Measurements from ENCODE around the gene MYBBP1A. TPM values are rescaled to one million over a fixed set of nuclear protein-coding genes. Genes with fewer than 3 reads are reported as not detected.
A peak's percentile ranks its signal among the peaks of the same experiment; 100 is the strongest.

MYBBP1A gene
- total and polyA plus RNA-seq, 12 donors, result 18.7 to 30.3 (median 23.4) TPM

DNA sequence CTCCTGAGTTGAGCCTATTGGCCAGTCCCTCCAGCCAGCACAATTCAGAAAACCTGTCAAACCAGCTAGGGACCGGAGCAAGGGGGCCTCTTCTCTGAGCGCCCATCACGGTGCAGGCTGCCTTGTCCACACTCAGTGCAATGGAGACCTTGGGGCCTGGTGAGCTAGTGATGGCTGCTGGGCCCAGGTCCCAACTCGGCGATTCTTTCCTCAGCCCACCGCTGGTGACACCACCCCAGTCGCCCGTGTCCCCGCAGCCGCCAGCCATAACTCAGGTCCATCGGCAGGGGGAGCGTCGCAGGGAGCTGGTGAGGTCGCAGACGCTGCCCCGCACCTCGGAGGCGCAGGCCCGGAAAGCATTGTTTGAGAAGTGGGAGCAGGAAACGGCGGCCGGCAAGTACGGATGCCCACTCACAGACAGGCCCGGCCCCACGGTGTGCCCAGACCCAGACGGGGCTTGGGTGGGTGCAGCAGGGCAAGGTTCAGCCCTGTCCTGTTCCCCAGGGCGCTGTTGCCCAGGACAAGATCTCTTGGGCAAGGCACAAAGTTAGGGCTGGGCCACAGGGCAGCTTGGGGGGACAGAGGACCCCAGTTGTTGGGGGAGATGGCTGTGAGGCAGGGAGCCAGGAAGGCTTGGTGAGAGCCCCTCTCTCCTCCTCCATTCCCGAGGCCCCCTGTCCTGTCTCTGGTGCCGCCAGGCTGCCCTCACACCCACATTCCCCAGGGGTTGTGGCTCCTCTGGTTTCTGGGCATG lies 39.9 kb upstream of the MYBBP1A start:
- Histone ChIP-seq H3K27ac (no peak overlapping the region), H3K9me3 (no peaks in the 10 kb centered on the region), H3K4me3 (no peak overlapping the region), H3K4me1 (peaks cover 8 to 52% (median 38%) of the 10 kb centered on the region in 9 donors), H3K36me3 (no peaks in the 10 kb centered on the region), H3K27me3 (no peaks in the 10 kb centered on the region)
- TF ChIP-seq, protein P1, sequence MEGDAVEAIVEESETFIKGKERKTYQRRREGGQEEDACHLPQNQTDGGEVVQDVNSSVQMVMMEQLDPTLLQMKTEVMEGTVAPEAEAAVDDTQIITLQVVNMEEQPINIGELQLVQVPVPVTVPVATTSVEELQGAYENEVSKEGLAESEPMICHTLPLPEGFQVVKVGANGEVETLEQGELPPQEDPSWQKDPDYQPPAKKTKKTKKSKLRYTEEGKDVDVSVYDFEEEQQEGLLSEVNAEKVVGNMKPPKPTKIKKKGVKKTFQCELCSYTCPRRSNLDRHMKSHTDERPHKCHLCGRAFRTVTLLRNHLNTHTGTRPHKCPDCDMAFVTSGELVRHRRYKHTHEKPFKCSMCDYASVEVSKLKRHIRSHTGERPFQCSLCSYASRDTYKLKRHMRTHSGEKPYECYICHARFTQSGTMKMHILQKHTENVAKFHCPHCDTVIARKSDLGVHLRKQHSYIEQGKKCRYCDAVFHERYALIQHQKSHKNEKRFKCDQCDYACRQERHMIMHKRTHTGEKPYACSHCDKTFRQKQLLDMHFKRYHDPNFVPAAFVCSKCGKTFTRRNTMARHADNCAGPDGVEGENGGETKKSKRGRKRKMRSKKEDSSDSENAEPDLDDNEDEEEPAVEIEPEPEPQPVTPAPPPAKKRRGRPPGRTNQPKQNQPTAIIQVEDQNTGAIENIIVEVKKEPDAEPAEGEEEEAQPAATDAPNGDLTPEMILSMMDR (IDR thresholded peaks at IDR 0.05), result peak in 7 of 9 donors; percentile 14 to 45 (median 37)
- no peak for ATAC-seq
- DNase-seq, result no peak
- WGBS, 2 donors, result 56 to 63% methylated on average over 29 of the region's 29 CpGs
- intact Hi-C loops (cut with DNase I), result no loop called here

DNA sequence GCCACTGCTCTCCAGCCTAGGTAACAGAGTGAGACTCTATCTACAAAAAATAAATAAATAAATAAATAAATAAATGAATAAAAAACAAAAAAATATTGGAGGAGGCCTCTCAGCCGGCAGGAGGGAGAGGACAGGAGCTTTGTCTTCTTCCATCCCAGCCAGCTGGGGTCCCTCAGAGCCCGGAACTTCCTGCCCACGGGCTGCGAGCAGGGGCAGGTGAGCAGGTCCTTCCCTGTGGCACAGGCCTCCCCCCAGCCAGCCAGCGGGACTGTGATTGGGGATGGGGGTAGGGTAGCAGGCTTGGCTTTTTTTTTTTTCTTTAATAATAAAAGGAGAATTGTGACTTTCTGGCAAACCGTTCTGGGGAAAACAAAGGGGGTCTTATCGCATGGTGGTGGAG lies 39.2 kb upstream of the MYBBP1A start:
- Histone ChIP-seq H3K27ac (no peak overlapping the region), H3K4me1 (peaks cover 5 to 45% (median 32%) of the 10 kb centered on the region in 9 donors), H3K9me3 (no peaks in the 10 kb centered on the region), H3K27me3 (no peaks in the 10 kb centered on the region), H3K36me3 (no peaks in the 10 kb centered on the region), H3K4me3 (no peak overlapping the region)
- WGBS, 2 donors, result 90% methylated on average over 7 of the region's 7 CpGs
- TF ChIP-seq, protein P1 (IDR thresholded peaks at IDR 0.05), result no peak
- ATAC-seq, result no peak
- intact Hi-C loops (cut with DNase I), result no loop called here
- no peak for DNase-seq

DNA sequence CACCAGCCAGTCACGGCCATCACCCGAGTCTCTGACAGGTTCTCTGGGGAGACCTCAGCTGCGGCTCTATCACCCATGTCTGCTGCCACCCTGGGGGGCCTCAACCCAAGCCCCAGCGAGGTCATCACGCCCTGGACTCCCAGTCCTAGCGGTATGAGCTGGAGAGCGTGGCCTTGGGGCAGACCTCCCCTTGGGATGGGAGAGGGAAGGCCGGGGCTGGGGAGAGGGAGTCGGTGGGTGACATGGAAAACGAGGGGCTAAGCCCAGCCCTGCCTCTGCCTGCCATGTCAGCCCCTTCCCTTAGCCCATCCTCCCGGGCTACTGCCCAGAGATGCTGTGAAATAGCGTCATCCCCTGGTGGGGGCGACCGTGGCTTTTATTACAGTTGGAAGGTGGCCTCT lies 37.8 kb upstream of the MYBBP1A start:
- peak overlapping the region in 4 of 10 donors; percentile 2 to 52 (median 29) for H3K27ac ChIP-seq
- DNase-seq (no peak), ATAC-seq (no peak)
- intact Hi-C loops (cut with DNase I), result no loop called here
- H3K4me1 ChIP-seq, result peaks cover 6 to 46% (median 29%) of the 10 kb centered on the region in 9 donors
- 88 to 90% methylated on average over 14 of the region's 14 CpGs for WGBS, 2 donors
- TF ChIP-seq, protein P1 (IDR thresholded peaks at IDR 0.05), result no peak
- no peak overlapping the region for H3K4me3 ChIP-seq
- no peaks in the 10 kb centered on the region for H3K9me3 ChIP-seq
- H3K27me3 ChIP-seq, result no peaks in the 10 kb centered on the region
- H3K36me3 ChIP-seq, result no peaks in the 10 kb centered on the region

DNA sequence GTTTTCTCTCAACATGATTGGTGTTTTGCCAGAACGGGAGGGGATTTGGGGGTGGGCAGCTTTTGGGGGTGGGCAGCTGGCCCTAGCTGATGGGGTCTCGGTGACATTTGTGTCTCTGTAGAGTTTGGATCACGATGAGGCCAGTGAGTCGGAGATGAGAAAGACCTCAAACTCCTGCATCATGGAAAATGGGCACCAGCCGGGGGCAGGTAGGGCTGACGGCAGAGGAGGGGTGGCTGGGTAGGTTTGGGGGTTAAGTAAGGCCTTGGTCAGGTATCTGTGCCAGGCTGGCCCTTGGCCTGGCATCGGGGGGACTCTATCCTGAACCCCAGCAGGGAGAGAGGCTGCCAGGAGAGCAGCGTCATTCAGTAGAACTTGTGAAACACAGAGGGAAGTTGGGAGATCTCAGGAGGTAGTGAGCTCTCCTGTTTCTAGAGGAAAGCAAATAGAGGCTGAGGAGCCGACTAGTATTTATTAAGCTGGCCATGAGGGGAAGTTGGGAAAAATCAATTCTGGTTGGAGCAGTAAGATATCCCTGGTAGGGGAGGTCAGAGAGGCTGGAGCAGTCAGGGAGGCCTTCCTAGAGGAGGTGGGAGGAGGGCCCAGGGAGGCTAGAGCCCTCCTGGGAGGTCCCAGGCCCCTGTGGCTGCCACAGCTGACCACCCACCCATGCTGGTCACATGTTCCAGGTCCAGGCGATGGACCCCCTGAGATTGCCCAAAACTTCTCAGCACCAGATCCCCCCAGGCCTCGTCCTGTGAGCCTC lies 37.2 kb upstream of the MYBBP1A start:
- H3K27me3 ChIP-seq, result no peaks in the 10 kb centered on the region
- no peak for ATAC-seq
- no peaks in the 10 kb centered on the region for H3K9me3 ChIP-seq
- no peak overlapping the region for H3K4me3 ChIP-seq
- TF ChIP-seq, protein P1 (IDR thresholded peaks at IDR 0.05), result no peak
- H3K4me1 ChIP-seq, result peaks cover 4 to 46% (median 28%) of the 10 kb centered on the region in 9 donors
- intact Hi-C loops (cut with DNase I), result no loop called here
- DNase-seq, result no peak
- H3K27ac ChIP-seq, result peak overlapping the region in 1 of 10 donors; percentile 2
- no peaks in the 10 kb centered on the region for H3K36me3 ChIP-seq
- 87 to 91% methylated on average over 11 of the region's 11 CpGs for WGBS, 2 donors

All from heart right ventricle (tissue), 16 donors.